Fibroblast of the aortic adventitia (primary cell): Measurements from ENCODE around the gene DNAH3. TPM values are rescaled to one million over a fixed set of nuclear protein-coding genes. Genes with fewer than 3 reads are reported as not detected.
A peak's percentile ranks its signal among the peaks of the same experiment; 100 is the strongest.

Experiments
- DNase-seq: peaks from one replicate; pipeline ENCODE4 v3.0.0-alpha.2; 2010; ENCODE audit warnings: low read depth
- H3K4me3 ChIP-seq: 2 replicates; pipeline ENCODE4 v1.5.1; 2011; ENCODE audit warnings: low read depth, mild to moderate bottlenecking, control low read depth, low read length, moderate library complexity
- total RNA-seq: library from RNA; depleted of rRNA; stranded (reverse); fragments of >200 nt; gene quantifications from 2 replicates; pipeline ENCODE4 v1.2.3, GENCODE V29; 2012; ENCODE audit warnings: low replicate concordance
- TF ChIP-seq, protein P1 (sequence below): IDR thresholded peaks from 2 replicates; pipeline ENCODE4 v1.5.1; 2011; ENCODE audit warnings: mild to moderate bottlenecking, low read length, control low read depth, inconsistent platforms; ENCODE audit not compliant: insufficient read depth

DNAH3 gene
- total RNA-seq, 1 donor: not detected

GRCh38 chr16:20918486-20919239 lies 232.0 kb downstream of the DNAH3 start:
- peak; percentile 83 for DNase-seq
- H3K4me3 ChIP-seq: no peak overlapping the region
- TF ChIP-seq, protein P1, sequence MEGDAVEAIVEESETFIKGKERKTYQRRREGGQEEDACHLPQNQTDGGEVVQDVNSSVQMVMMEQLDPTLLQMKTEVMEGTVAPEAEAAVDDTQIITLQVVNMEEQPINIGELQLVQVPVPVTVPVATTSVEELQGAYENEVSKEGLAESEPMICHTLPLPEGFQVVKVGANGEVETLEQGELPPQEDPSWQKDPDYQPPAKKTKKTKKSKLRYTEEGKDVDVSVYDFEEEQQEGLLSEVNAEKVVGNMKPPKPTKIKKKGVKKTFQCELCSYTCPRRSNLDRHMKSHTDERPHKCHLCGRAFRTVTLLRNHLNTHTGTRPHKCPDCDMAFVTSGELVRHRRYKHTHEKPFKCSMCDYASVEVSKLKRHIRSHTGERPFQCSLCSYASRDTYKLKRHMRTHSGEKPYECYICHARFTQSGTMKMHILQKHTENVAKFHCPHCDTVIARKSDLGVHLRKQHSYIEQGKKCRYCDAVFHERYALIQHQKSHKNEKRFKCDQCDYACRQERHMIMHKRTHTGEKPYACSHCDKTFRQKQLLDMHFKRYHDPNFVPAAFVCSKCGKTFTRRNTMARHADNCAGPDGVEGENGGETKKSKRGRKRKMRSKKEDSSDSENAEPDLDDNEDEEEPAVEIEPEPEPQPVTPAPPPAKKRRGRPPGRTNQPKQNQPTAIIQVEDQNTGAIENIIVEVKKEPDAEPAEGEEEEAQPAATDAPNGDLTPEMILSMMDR: no peak

GRCh38 chr16:20916942-20917341 lies 233.7 kb downstream of the DNAH3 start:
- DNase-seq: no peak
- TF ChIP-seq, protein P1: no peak
- H3K4me3 ChIP-seq: no peak overlapping the region

DNA sequence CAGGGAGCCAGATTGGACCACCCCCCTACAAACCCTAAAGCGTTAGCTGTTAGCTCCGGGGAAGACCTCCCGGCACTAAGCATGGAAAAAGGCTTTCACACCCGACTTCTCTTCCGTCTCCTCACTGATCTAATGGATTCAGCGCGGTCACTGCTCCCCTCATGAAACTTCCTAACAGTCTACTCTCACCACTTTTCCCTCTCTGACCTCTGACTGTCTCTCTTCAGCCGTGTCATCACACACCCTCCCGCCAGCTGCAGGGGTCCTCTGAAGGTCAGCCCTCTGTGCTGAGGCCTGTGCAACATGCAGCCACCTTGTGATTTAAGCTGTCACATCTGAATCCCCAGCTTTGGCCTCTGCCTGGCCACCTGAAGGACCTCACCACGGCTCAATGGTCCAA lies 234.4 kb downstream of the DNAH3 start:
- DNase-seq: no peak
- TF ChIP-seq, protein P1: no peak
- H3K4me3 ChIP-seq: no peak overlapping the region

GRCh38 chr16:20911361-20911760 lies 239.3 kb downstream of the DNAH3 start:
- peak; percentile 60 for DNase-seq
- H3K4me3 ChIP-seq: no peak overlapping the region

GRCh38 chr16:20910781-20911321 lies 239.8 kb downstream of the DNAH3 start:
- H3K4me3 ChIP-seq: no peak overlapping the region
- DNase-seq: peak; percentile 90
- TF ChIP-seq, protein P1: no peak

More at GRCh38 chr16:20911361-20911760, 239.3 kb downstream of the DNAH3 start:
- TF ChIP-seq, protein P1: no peak

- TF ChIP-seq, protein P1: peak; percentile 3
- H3K4me3 ChIP-seq: no peak overlapping the region
- DNase-seq: peak; percentile 97
Observed at GRCh38 chr16:20906341-20907255, 244.0 kb downstream of the DNAH3 start.
